ENCODE data around the gene KIAA1210. TPM values are rescaled to one million over a fixed set of nuclear protein-coding genes. Genes with fewer than 3 reads are reported as not detected.

Gene KIAA1210
- total RNA-seq, 6 experiments from 2014 or later: 0.02 TPM; not detected in 5

DNA sequence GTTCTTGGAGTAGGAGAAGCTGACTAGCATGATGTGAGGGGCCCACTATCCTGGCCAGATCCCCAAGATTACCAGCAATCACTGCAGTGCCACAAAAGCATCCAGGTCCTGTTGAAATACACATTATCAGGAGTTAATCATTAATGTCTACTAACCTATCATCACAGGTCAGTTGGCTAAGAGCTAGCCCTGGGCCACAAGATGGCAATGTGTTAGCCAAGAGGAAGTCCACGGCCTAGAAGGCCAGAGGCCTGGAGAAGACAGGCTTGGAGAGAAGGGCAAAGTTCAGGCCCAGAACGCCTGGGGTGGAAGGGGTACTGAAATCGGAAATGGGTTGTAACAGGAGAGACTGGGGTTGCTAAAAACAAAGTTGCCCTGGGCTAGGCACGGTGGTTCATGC is 19.9 kb upstream of the KIAA1210 start:
- Histone ChIP-seq H3K36me3 (no peaks in the 10 kb centered on the region), H3K9me3 (no peaks in the 10 kb centered on the region), H3K4me3 (no peak overlapping the region), H3K27ac (peak overlapping the region in 1 of 3 donors; percentile 50), H3K27me3 (no peaks in the 10 kb centered on the region), H3K4me1 (peaks cover 0 to 12% (median 0%) of the 10 kb centered on the region in 4 donors)
- intact Hi-C loops (cut with DNase I): no loop called here
- DNase-seq: peak; percentile 55 to 66 (median 64)
- ATAC-seq: peak; percentile 91 to 97 (median 94)
- WGBS (ENCODE audit: insufficient coverage, low coverage, low lambda C conversion rate, missing lambda C conversion rate): 20% methylated on average over 4 of the region's 4 CpGs
- TF ChIP-seq CTCF (IDR thresholded peaks at IDR 0.05) (peak in 2 of 4 donors; percentile 20 to 23), POLR2A (IDR thresholded peaks at IDR 0.05) (no peak)

DNA sequence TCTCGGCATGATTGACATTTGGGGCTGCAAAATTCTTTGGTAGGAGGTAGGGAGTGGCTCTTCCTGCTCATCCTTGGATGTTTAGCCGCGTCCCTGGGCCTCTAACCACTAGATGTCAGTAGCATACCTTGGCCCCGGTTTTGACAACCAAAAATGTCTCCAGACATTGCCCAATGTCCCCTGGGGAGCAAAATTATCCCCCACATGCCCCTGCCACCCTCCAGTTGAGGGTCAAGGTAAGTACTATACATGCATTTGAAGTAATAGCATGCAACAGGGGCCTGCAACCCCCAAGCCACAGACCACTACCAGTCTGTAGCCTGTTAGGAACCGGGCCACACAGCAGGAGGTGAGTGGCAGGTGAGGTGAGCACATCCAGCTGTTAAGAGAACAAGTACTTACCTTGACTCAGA is 17.6 kb upstream of the KIAA1210 start:
- H3K9me3 ChIP-seq: no peaks in the 10 kb centered on the region
- TF ChIP-seq CTCF (IDR thresholded peaks at IDR 0.05) (peak; percentile 47 to 65 (median 56)), POLR2A (IDR thresholded peaks at IDR 0.05) (no peak)
- H3K4me1 ChIP-seq: peaks cover 0 to 12% (median 0%) of the 10 kb centered on the region in 4 donors
- 26% methylated on average over 5 of the region's 5 CpGs for WGBS (ENCODE audit: insufficient coverage, low coverage, low lambda C conversion rate, missing lambda C conversion rate)
- no peaks in the 10 kb centered on the region for H3K36me3 ChIP-seq
- peak; percentile 39 to 55 (median 49) for DNase-seq
- no peak overlapping the region for H3K4me3 ChIP-seq
- intact Hi-C loops (cut with DNase I): no loop called here
- ATAC-seq: peak; percentile 61 to 71 (median 70)
- H3K27me3 ChIP-seq: no peaks in the 10 kb centered on the region
- H3K27ac ChIP-seq: no peak overlapping the region

GRCh38 chrX:119134466-119134865 is 6.9 kb upstream of the KIAA1210 start:
- WGBS (ENCODE audit: insufficient coverage, low coverage, low lambda C conversion rate, missing lambda C conversion rate): 45% methylated on average over 2 of the region's 2 CpGs

DNA sequence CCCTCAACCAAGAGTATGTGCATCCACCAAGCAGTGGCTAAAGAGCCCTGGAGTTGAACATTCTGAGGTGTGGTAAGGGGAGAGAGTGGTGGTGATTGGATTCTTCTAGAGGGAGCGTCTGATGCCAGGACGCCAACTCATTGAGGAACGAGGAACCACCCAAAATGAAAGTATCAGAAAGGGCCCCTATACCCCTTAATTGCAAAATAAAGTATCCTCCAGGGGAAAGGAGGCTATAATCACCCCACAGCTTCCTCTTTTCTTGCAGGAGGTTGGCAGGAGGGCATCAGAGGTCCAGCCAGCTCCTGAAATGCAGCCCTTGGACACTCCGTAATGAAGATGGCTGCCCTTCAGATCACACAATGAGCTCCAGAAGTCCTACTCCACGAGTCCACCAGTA is 5.3 kb upstream of the KIAA1210 start:
- DNase-seq (no peak), ATAC-seq (no peak)
- no peak overlapping the region for H3K4me3 ChIP-seq
- H3K36me3 ChIP-seq: no peaks in the 10 kb centered on the region
- H3K27ac ChIP-seq: no peak overlapping the region
- 63% methylated on average over 3 of the region's 5 CpGs for WGBS (ENCODE audit: insufficient coverage, low coverage, low lambda C conversion rate, missing lambda C conversion rate)
- peaks cover 0 to 4% (median 0%) of the 10 kb centered on the region in 4 donors for H3K4me1 ChIP-seq
- intact Hi-C loops (cut with DNase I): no loop called here
- H3K9me3 ChIP-seq: no peaks in the 10 kb centered on the region
- TF ChIP-seq POLR2A (IDR thresholded peaks at IDR 0.05) (no peak), CTCF (IDR thresholded peaks at IDR 0.05) (no peak)
- H3K27me3 ChIP-seq: no peaks in the 10 kb centered on the region

More at GRCh38 chrX:119134466-119134865, 6.9 kb upstream of the KIAA1210 start:
- intact Hi-C loops (cut with DNase I): no loop called here
- Histone ChIP-seq H3K36me3 (no peaks in the 10 kb centered on the region), H3K4me1 (peaks cover 0 to 4% (median 0%) of the 10 kb centered on the region in 4 donors), H3K27me3 (no peaks in the 10 kb centered on the region), H3K4me3 (no peak overlapping the region), H3K27ac (no peak overlapping the region), H3K9me3 (no peaks in the 10 kb centered on the region)
- TF ChIP-seq POLR2A (IDR thresholded peaks at IDR 0.05): no peak
- no peak for DNase-seq
- no peak for ATAC-seq

- Histone ChIP-seq H3K9me3 (no peaks in the 10 kb centered on the region), H3K4me3 (no peak overlapping the region), H3K4me1 (peaks cover 0 to 4% (median 0%) of the 10 kb centered on the region in 4 donors), H3K27me3 (no peaks in the 10 kb centered on the region), H3K27ac (no peak overlapping the region), H3K36me3 (no peaks in the 10 kb centered on the region)
- intact Hi-C loops (cut with DNase I): no loop called here
- WGBS (ENCODE audit: insufficient coverage, low coverage, low lambda C conversion rate, missing lambda C conversion rate): 39% methylated on average over 2 of the region's 2 CpGs
- TF ChIP-seq POLR2A (IDR thresholded peaks at IDR 0.05) (no peak), CTCF (IDR thresholded peaks at IDR 0.05) (no peak)
- DNase-seq: no peak
- ATAC-seq: no peak
Measured at GRCh38 chrX:119132316-119132715, 4.7 kb upstream of the KIAA1210 start.

All from right lobe of liver (tissue), 6 donors.